NB4 (cell line): Measurements from ENCODE around the gene TUBA1C.
"Not testable (repeated sequence)": the region's sequence is repeated elsewhere in the genome, so short reads cannot be mapped to it uniquely, and the experiment has no call there.

Experiments
- DNase-seq: peaks from one replicate; pipeline ENCODE4 v3.0.0; 2010; ENCODE audit warnings: low read depth
- H3K4me3 ChIP-seq: one replicate; pipeline ENCODE4 v1.5.1; 2011; ENCODE audit warnings: mild to moderate bottlenecking, low read depth, low read length, moderate library complexity
- MYC ChIP-seq: IDR thresholded peaks from 2 replicates; pipeline ENCODE4 v1.6.1; 2011; ENCODE audit warnings: low read depth, low read length
- POLR2A ChIP-seq: IDR thresholded peaks from 2 replicates; pipeline ENCODE4 v1.6.1; 2011; ENCODE audit warnings: mild to moderate bottlenecking; ENCODE audit not compliant: insufficient read length; ENCODE audit errors: extremely low read depth
- TF ChIP-seq, protein P1 (sequence below): IDR thresholded peaks from one replicate; pipeline ENCODE4 v1.5.1; 2012; ENCODE audit warnings: low read depth, low read length
- TF ChIP-seq, protein P2 (sequence below): IDR thresholded peaks from 2 replicates; pipeline ENCODE4 v1.6.1; 2011; ENCODE audit warnings: low read depth, low read length

The TUBA1C gene

DNA sequence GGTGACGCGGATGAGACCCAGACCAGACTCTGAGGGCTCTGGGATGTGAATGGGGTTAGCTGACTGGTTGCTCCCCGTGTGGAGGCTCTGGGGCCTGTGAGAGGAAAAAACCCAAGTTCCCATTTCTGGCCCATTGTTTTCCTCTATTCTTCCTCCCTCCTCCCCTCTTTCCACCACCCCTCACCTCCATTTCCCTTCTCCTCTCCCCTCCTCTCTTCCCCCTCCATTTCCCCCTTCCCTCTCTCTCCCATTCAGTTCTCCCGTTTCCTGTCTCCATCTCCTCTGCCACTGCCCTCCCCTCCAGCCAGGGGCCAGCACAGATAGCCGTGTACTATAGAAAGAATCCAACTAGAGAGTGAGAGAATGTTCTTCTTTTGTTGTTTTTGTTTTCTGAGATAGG is 17.4 kb downstream of the TUBA1C start:
- no peak overlapping the region for H3K4me3 ChIP-seq
- TF ChIP-seq POLR2A (no peak), MYC (no peak)
- TF ChIP-seq, protein P1, sequence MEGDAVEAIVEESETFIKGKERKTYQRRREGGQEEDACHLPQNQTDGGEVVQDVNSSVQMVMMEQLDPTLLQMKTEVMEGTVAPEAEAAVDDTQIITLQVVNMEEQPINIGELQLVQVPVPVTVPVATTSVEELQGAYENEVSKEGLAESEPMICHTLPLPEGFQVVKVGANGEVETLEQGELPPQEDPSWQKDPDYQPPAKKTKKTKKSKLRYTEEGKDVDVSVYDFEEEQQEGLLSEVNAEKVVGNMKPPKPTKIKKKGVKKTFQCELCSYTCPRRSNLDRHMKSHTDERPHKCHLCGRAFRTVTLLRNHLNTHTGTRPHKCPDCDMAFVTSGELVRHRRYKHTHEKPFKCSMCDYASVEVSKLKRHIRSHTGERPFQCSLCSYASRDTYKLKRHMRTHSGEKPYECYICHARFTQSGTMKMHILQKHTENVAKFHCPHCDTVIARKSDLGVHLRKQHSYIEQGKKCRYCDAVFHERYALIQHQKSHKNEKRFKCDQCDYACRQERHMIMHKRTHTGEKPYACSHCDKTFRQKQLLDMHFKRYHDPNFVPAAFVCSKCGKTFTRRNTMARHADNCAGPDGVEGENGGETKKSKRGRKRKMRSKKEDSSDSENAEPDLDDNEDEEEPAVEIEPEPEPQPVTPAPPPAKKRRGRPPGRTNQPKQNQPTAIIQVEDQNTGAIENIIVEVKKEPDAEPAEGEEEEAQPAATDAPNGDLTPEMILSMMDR = no peak
- TF ChIP-seq, protein P2, sequence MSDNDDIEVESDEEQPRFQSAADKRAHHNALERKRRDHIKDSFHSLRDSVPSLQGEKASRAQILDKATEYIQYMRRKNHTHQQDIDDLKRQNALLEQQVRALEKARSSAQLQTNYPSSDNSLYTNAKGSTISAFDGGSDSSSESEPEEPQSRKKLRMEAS = no peak
- DNase-seq = no peak

DNA sequence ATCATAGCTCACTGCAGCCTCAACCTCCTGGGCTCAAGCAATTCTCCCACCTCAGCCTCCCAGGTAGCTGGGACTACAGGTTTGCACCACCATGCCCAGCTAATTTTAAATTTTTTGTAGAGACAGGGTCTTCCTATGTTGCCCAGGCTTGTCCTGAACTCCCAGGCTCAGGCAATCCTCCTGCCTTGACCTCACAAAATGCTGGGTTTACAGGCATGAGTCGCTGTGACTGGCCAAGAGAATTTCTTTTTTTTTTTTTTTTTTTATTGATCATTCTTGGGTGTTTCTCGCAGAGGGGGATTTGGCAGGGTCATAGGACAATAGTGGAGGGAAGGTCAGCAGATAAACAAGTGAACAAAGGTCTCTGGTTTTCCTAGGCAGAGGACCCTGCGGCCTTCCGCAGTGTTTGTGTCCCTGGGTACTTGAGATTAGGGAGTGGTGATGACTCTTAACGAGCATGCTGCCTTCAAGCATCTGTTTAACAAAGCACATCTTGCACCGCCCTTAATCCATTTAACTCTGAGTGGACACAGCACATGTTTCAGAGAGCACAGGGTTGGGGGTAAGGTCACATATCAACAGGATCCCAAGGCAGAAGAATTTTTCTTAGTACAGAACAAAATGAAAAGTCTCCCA is 18.0 kb downstream of the TUBA1C start:
- H3K4me3 ChIP-seq, DNase-seq: not testable (repeated sequence)

DNA sequence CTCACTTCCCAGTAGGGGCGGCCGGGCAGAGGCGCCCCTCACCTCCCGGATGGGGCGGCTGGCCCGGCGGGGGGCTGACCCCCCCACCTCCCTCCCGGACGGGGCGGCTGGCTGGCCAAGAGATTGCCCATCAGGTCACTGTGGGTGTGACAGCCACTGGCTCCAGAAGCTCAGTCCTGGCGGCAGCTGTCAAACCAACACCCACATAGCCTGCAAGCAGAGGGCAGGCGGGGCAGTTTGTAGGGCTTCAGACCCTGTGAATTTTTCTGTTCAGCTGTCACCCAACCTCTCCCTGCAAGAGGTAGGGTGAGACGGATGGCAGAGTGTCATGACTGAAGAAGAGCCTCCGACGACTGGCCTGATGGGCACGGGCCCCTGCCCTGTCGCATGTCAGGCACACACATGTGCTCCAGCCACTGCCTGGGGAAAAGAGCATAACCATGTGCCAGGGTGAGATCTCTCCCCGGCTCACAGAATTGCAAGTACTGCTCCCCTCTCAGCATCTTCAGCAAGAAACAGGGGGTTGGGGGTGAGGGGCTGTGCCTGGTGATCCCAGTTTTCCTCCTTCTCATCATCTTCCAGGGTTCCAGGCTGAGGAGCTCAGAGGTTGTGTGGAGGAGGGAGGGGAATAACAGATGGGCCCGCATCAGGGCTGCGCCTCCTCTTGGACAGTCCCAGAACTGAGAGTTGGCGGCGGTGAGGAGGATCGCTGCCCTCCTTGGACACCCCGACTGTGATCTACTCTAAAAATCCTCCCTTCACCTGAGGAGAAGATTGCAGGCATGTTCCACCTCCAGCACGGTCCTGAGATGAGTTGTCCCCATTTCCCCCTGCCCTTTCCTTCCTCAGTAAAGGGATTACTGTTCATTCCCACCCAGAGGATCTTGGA is 18.9 kb downstream of the TUBA1C start:
- TF ChIP-seq, protein P1 = no peak
- TF ChIP-seq, protein P2 = no peak
- TF ChIP-seq MYC (no peak), POLR2A (no peak)
- no peak for DNase-seq

DNA sequence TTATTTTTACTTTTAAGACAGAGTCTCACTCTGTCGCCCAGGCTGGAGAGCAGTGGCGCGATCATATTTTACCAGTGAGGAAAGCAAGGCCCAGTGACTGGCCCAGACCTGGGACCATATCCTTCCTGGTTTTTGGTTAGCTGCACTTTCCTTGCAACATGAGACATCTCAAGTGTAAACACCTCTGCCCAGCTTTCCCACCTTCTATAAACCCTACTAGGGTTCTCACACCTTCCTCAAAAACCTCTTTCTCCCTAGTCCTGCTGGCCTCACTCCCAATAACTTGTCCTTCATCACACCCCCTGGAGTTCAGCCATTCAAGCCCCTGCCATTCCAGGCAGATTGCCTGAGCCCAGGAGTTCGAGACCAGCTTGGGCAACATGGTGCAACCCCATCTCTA is 19.8 kb downstream of the TUBA1C start:
- H3K4me3 ChIP-seq = no peak overlapping the region
- TF ChIP-seq, protein P2 = no peak
- no peak for TF ChIP-seq MYC
- TF ChIP-seq, protein P1 = no peak
- TF ChIP-seq POLR2A = no peak
- DNase-seq = no peak

More for the DNA sequence above, 18.9 kb downstream of the TUBA1C start:
- no peak overlapping the region for H3K4me3 ChIP-seq

DNA sequence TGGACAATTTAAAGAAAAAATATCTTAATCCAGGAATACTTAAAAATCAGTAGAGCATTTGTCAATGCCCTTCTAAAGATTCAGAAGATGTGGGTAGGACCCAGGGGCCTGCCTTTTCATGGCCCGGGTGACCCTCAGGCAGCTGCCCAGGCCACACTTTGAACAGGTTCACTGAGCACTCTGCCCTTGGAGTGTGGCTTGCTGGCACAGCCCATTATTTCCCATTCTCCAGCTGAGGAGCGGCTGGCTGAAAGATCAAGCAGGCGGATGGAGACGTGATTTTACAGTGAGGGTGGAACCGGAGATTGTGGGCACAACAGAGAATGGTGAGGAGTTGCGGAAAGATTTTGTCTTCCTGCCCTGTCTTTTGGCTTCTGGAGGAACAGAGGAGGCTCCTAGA is 23.0 kb downstream of the TUBA1C start:
- no peak overlapping the region for H3K4me3 ChIP-seq
- TF ChIP-seq, protein P1 = no peak
- TF ChIP-seq MYC (no peak), POLR2A (no peak)
- TF ChIP-seq, protein P2 = no peak

DNA sequence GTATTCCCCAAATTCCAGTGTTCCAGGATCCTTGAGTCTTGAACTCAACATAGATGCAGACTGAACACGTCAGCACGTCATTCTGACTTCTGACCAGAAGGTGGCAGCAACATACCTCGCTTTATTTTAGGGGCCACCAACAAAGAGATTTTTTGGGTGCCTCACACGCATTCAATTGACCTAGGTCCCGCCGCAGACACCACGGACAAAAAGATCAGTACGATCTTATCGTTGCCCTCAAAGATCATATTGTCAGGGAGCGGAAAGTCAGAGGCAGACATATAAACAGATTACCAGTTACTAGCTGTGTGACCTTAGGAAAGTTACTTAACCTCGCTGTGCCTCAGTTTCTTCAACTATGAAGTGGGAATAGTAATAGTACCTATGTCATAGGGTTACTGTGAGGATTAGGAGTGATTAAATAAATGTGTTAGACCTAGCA is 23.6 kb downstream of the TUBA1C start:
- TF ChIP-seq, protein P2 = no peak
- no peak for TF ChIP-seq POLR2A
- TF ChIP-seq MYC = no peak
- TF ChIP-seq, protein P1 = peak; percentile 89
- peak; percentile 73 for DNase-seq
- no peak overlapping the region for H3K4me3 ChIP-seq

More for the DNA sequence above, 23.0 kb downstream of the TUBA1C start:
- no peak for DNase-seq
